Activated T-cell treated with anti-CD3 and anti-CD28 coated beads for 4 hours (primary cell): ENCODE data around the gene CDH12.
"Not testable (repeated sequence)": the region's sequence is repeated elsewhere in the genome, so short reads cannot be mapped to it uniquely, and the experiment has no call there.

Source experiments
- DNase-seq: peaks from one replicate; pipeline ENCODE4 v3.0.0-alpha.2; 2020

CDH12 gene

DNA sequence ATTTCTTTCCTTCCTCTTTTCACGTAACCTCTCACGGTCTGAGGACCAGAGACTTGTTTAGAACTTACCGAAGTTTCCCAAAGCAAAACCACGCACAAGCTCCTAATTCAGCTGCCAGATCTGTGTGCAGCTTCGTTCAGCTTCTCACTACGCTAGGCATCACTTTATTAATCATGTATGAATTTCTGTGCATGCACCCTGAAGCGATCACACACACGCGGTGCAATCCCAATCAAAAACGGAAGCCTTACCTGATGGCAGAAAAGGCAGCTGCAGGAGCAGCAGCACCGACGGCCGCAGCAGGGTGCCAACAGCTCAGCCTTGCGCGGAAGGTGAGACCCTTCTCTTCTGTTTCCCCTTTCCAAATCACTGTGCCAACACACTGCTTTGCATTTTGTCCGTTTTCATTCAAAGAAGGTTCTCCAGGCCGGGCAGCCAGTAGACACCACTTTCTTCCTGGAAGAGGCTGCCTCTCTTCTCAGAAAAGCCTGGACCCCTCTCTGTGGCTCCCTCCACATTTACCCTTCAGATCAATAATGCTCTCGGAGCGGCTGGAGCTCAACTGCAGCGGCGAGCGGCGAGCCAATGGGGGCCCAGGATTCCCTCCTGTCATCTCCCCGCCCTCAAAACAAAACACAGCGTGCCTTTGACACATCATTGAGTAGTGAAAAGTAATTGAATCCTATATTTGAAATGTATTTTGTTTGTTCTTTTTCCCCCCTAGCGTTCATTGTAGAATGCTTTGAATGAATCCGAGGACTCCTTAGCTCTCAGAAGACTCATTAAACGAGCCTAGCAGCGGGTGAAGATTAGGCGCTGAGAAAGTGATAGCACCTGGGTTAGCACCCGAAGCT, at the start of gene CDH12:
TSS of gene CDH12 (minus strand) at position 538 of the 854 bp plus-strand sequence.
- no peak for DNase-seq

DNA sequence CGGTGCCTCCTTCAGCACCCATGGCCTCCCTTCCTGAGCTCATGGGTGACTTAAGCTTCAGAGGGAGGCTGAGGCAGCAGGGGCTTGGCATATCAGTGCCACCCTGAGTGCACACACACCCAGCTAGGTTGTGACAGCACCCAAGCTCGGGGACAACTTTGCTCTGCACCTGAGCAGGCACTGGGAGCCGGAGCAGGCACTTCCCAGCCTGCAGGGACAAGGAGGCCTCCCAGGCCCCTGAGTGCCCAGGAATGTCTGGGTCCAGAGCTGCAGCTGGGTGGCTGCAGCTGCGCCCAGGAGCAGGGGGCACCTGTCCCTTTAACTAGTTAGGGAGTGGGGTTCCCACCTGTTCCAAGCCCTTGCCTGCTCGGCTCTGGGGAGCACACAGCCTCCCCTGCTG, 48.7 kb upstream of the CDH12 start:
- no peak for DNase-seq

DNA sequence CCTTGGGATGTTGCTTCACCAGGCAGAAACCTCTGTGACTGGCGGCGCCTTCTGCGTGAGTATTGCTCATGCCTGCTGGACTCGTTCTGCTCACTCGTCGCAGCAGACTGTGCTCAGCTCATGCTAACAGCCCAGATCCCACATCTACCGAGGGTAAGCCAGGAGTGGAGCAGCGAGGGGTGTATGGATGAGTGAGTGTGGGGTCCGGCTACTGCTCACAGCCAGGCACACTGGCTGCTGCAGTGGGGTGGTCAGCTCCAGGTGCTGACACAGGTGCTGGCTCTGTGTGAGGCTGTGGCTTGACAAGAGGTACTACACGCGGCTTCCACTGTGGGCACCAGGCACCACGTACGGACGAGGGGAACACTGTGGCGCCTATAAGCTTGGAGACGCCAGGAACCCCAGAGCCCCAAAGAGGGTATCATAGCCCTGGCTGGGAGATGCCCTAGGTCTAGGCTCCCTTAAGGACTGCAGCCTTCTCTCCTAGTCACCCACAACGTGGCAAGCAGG, 47.7 kb upstream of the CDH12 start:
- no peak for DNase-seq

GRCh38 chr5:22899341-22899740, 46.2 kb upstream of the CDH12 start:
- no peak for DNase-seq

- no peak for DNase-seq
Measured at GRCh38 chr5:22896152-22896551, 43.0 kb upstream of the CDH12 start.

DNA sequence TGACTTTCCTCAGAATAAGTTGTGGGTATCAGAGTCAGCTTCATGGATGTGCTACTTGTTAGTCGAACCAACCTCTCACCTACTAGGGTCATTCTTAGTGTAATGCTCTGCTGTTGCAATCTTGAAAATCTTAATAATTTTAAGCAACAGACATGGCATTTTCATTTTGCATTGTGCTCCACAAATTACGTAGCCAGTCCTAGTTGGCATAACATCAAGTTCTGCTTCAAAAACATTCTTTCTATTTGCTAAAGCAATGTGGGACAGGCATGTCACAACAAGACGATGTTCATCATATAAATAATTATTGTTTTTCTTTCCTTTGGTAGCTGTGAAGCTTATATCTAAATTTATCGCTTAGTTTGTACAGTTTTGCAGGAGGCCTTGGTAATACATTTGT, 39.3 kb upstream of the CDH12 start:
- DNase-seq: no peak

- DNase-seq: no peak
Measured at GRCh38 chr5:22889720-22890119, 36.6 kb upstream of the CDH12 start.

GRCh38 chr5:22887566-22887965, 34.4 kb upstream of the CDH12 start:
- no peak for DNase-seq

- DNase-seq: not testable (repeated sequence)
Measured at GRCh38 chr5:22858911-22859310, 5.8 kb upstream of the CDH12 start.

DNA sequence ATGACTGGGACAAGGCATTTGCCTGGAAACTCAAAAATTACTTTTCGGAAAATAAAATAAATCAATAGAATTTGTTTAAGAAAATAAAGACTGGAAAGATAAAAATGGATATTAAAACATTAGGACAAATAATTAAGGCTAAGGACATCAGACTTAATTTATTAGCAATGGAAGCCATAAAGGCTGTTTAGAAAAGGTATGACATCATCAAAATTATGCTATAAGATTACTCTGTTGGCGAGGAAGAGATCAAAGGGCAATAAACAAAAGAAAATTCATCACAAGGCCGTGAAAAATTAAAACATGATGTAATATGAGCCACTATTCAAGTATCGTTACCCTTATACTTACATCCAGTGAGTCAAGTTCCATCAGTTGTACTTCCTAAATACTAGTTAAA, 2.7 kb upstream of the CDH12 start:
- DNase-seq: no peak

DNA sequence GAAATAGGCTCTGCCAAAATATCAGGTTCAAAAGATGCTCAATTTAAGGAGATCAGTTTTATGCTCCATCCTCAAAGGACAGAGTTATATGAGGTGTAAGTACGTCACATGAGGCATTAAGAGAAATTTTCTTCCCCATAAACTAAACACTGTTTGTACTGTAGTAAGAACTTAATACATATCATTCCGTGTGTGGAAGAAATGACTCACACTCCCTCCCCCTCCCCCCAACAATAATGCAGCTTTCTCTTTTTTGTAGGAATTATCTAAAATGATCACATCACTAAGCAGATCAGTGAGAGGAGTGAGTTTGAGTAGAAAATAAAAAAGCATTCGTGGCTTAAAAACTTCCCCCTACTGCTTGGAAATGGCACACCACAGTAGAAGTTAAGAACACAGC, 2.2 kb downstream of the CDH12 start:
- DNase-seq: no peak

DNA sequence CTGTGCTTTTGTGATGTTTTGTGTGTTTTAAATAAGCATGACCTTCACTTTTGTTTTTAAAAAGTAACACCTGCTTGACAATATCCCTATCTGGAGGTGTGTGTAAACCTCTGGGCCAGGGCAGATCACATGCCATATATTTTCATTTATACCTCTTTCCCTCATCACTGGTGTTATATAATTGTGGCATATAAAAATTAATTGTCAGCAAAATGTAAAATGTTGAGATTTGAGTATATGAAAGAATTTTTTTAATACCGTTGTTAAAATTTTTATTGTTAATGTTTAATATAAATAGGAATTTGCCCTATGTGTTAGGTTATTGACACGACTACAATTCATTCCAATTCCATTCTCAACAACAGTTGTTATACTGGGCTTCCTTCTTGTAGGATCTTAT, 6.5 kb downstream of the CDH12 start:
- no peak for DNase-seq

GRCh38 chr5:22844636-22845035, 8.5 kb downstream of the CDH12 start:
- DNase-seq: no peak

DNA sequence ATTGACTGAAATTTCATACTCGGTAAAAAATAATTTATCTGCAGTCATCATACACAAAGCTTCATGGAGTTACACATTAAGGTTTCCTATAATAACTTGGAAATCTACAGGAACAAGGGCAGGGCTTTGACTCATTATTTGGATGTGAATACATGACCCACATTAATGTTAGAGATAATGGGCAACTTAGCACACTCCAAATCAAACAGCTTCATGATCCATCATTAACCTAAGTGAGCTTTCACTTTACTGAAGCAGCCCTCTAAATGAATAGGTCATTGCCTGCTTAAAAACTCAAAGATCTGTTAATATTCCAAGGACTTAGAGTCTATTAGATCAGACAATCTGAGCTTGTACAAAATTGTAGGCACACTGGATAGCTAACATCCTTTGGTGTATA, 9.0 kb downstream of the CDH12 start:
- no peak for DNase-seq

- no peak for DNase-seq
Measured at GRCh38 chr5:22842574-22842973, 10.6 kb downstream of the CDH12 start.

DNA sequence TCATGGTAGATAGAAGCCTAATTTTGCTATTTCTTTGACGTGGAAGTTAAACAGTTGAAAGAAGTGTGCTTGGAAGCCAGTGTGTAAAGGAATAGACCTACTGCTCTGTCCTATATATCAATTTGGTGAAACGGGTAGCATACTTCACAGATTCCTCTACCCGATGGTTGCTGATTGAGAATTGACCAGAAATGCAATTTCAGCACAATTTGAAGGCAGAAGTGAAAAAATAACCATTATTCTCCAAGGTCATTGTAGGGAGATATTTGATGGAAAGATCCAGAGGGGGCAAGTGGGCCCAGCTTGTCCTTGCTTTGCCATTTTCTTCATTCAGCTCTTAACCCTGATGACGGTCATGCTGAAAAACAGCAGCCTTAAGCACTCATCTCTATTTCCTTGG, 15.3 kb downstream of the CDH12 start:
- no peak for DNase-seq

- DNase-seq: no peak
Measured at GRCh38 chr5:22835686-22836085, 17.5 kb downstream of the CDH12 start.

DNA sequence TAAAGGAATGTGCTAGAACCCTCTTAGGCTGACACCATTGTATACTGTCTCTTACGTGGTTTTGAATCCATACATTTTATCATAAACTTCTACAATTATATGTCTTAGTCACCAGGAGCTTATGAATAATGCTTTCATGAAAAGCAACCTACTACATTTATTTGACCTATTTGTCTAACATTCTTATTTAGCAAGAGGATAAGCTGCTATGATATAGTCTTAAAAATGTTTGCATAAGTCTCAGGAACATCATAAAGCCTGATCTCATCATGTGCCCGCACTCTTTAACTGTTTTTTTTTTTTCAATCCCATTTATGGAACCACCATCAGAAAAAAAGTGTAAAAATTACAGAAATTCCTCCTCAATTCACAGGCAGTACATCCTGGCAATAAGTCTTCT, 59.7 kb downstream of the CDH12 start:
- no peak for DNase-seq

DNA sequence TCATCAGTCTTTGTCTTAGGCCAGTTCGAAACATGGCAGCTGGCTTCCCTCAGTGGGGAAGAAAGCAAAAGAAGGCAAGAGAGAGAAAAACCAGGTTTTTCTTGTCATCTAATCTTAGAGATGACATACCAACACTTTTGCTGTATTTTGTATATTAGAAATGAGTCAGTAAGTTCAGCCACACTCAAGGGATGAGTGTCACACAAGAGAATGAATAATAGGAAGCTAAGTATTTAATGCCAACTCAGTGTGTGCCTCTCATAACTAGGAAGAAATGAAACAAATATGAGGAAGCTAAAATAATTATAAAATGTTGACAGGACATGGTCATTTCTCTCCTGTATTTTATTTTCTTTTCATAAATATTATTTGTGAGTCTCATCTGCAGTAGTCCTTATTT, 65.3 kb downstream of the CDH12 start:
- DNase-seq: no peak

GRCh38 chr5:22787398-22787797, 65.7 kb downstream of the CDH12 start:
- DNase-seq: no peak

DNA sequence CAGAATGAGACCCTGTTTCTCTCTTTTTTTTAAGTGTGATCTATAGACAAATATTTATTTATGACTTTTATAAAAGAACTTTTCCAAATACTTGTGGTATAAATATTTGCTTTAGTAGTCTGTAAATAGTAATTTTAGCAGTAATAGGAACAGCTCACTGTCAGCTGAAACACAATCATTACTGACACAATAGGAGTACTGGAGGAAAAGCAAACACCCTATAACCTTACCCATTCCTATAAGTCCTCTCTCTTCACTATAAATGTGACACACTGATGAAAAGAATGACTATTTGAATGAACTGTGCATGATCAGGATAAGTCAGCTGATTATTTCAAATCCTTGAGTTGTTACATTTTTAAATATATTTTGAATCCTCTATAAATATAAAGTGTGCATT, 72.4 kb downstream of the CDH12 start:
- DNase-seq: no peak

GRCh38 chr5:22779499-22779898, 73.6 kb downstream of the CDH12 start:
- DNase-seq: no peak

DNA sequence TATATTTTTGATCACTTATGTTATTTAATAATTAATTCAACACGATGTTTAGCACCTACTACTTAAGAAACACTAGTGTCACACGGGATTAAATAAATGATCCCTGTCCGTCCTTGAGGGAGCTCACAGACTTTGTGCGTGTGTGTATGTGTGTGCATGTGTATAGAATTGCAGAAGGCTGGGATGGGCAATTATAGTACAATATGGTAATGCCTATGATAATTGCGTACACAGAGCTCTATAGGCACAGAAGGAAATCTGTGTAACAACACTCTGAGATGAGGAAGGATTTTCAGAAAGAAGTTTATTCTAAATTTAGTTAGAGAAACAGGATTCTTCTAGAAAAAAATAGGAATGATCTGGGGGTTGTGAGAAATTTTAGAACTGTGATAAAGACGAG, 76.9 kb downstream of the CDH12 start:
- no peak for DNase-seq

DNA sequence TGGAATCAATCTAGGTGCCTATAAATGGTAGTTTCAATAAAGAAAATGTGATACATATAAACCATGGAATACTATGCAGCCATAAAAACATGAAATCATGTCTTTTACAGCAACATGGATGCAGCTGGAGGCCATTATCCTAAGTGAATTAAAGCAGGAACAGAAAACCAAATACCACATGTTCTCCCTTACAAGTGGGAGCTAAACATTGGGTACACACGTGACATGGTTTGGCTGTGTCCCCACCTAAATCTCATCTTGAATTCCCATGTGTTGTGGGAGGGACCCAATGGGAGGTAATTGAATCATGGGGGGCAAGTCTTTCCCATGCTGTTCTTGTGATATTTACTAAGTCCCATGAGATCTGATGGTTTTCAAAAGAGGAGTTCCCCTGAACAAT, 78.9 kb downstream of the CDH12 start:
- DNase-seq: not testable (repeated sequence)

DNA sequence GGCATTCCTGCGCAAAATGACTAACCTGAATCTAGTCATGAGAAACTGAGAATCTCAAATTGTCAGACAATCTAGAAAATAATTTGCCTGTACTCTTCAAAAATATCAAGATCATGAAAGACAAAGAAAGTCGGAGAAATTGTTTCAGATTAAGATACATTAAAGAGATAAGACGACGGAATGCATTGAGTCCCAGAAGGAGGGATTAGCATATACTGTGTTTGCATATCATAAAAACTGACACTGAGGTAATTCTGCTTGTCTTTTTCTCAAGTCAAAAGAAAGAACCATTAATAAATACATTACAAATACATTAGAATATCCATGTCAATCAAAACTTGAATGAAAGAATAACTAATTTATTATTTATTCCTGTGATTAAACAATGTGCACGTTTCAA, 88.4 kb downstream of the CDH12 start:
- DNase-seq: no peak
